Measurements from ENCODE around the gene BPIFB2.

DNA sequence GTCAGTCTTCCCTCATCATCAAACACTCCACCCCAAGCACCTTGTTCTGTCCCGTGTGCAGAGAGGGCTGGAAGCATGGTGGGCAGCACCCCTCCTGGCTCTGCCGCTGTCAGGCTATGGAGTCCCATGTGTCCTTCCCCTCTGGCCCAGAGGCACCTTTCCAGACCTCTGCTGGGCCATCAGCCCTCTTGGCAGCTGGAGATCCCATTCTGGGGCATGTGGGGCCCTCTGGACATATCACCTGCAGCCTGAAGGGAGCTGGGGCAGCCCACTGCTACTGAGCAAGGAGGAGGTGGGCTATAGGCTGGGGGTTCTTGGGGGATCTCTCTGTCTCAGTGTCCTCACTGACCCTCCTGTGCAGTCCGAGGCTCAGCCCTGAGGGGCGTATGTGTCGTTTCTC lies 45.5 kb upstream of the BPIFB2 start:
- TF ChIP-seq POLR2A (IDR thresholded peaks at IDR 0.05; ENCODE audit: low read depth, low read length) (no peak), POLR2AphosphoS5 (IDR thresholded peaks at IDR 0.05; ENCODE audit: low read depth, low read length) (no peak), TAF1 (IDR thresholded peaks at IDR 0.05; ENCODE audit: low read depth, low read length) (no peak), PAX5 (IDR thresholded peaks at IDR 0.05; ENCODE audit: insufficient read depth, low read length, severe bottlenecking) (no peak), SPI1 (IDR thresholded peaks at IDR 0.05; ENCODE audit: low read depth, low read length) (no peak), POU2F2 (IDR thresholded peaks at IDR 0.05; ENCODE audit: low read depth, low read length) (no peak)
